HepG2 (cell line): Measurements from ENCODE around the gene PSMD8.

ENCODE experiments used
- CHD4 ChIP-seq: fragments of 200-600 bp; sonication (generic); IDR thresholded peaks from 2 replicates; pipeline ENCODE4 v1.7.0; 2017; ENCODE audit warnings: mild to moderate bottlenecking, low read length, borderline replicate concordance
- GATAD2A ChIP-seq: IDR thresholded peaks from 2 replicates; pipeline ENCODE4 v1.6.1; 2016
- HMG20A ChIP-seq: IDR thresholded peaks from 2 replicates; pipeline ENCODE4 v1.6.1; 2016; ENCODE audit warnings: borderline replicate concordance
- NFE2L2 ChIP-seq: fragments of 150-350 bp; IDR thresholded peaks from 2 replicates; pipeline ENCODE4 v1.6.1; 2014; ENCODE audit warnings: low read length
- ZKSCAN8 ChIP-seq: IDR thresholded peaks from 2 replicates; pipeline ENCODE4 v1.6.1; 2016; ENCODE audit warnings: borderline replicate concordance, missing genetic modification reagents, missing compliant biosample characterization
- TF ChIP-seq, protein P1 (sequence below): sonication (generic); formaldehyde crosslinking; IDR thresholded peaks from 2 replicates; pipeline ENCODE4 v1.5.1; 2020; ENCODE audit warnings: mild to moderate bottlenecking, missing genetic modification reagents, moderate library complexity
- TF ChIP-seq, protein P2 (sequence below): sonication (generic); formaldehyde crosslinking; conservative IDR thresholded peaks from 2 replicates; pipeline ENCODE4 v1.5.0; 2020; ENCODE audit warnings: missing genetic modification reagents

DNA sequence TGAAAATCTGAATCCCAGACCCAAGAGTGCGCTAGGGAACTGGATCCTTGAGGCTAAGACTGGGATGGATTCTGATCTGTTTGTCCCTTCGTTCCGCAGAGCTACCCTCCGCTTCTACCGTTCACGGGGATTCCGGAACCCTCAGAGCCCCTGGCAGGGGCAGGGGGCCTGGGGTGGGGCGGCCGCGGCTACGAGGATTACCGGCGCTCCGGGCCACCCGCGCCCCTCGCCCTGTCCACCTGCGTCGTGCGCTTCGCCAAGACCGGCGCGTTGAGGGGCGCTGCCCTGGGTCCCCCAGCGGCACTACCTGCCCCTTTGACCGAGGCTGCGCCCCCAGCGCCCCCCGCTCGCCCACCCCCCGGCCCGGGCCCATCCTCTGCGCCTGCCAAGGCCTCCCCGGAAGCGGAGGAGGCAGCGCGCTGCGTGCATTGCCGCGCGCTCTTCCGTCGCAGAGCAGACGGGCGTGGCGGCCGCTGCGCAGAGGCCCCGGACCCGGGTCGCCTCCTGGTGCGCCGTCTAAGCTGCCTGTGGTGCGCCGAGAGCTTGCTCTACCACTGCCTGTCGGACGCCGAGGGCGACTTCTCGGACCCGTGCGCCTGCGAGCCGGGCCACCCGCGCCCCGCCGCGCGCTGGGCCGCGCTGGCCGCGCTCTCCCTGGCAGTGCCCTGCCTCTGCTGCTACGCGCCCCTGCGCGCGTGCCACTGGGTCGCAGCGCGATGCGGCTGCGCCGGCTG is 21.2 kb downstream of the PSMD8 start:
- TF ChIP-seq, protein P1, sequence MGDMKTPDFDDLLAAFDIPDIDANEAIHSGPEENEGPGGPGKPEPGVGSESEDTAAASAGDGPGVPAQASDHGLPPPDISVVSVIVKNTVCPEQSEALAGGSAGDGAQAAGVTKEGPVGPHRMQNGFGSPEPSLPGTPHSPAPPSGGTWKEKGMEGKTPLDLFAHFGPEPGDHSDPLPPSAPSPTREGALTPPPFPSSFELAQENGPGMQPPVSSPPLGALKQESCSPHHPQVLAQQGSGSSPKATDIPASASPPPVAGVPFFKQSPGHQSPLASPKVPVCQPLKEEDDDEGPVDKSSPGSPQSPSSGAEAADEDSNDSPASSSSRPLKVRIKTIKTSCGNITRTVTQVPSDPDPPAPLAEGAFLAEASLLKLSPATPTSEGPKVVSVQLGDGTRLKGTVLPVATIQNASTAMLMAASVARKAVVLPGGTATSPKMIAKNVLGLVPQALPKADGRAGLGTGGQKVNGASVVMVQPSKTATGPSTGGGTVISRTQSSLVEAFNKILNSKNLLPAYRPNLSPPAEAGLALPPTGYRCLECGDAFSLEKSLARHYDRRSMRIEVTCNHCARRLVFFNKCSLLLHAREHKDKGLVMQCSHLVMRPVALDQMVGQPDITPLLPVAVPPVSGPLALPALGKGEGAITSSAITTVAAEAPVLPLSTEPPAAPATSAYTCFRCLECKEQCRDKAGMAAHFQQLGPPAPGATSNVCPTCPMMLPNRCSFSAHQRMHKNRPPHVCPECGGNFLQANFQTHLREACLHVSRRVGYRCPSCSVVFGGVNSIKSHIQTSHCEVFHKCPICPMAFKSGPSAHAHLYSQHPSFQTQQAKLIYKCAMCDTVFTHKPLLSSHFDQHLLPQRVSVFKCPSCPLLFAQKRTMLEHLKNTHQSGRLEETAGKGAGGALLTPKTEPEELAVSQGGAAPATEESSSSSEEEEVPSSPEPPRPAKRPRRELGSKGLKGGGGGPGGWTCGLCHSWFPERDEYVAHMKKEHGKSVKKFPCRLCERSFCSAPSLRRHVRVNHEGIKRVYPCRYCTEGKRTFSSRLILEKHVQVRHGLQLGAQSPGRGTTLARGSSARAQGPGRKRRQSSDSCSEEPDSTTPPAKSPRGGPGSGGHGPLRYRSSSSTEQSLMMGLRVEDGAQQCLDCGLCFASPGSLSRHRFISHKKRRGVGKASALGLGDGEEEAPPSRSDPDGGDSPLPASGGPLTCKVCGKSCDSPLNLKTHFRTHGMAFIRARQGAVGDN (CRISPR knock-in tag) = no peak
- no peak for TF ChIP-seq GATAD2A (CRISPR knock-in tag)
- no peak for TF ChIP-seq NFE2L2
- TF ChIP-seq CHD4 = no peak
- TF ChIP-seq, protein P2, sequence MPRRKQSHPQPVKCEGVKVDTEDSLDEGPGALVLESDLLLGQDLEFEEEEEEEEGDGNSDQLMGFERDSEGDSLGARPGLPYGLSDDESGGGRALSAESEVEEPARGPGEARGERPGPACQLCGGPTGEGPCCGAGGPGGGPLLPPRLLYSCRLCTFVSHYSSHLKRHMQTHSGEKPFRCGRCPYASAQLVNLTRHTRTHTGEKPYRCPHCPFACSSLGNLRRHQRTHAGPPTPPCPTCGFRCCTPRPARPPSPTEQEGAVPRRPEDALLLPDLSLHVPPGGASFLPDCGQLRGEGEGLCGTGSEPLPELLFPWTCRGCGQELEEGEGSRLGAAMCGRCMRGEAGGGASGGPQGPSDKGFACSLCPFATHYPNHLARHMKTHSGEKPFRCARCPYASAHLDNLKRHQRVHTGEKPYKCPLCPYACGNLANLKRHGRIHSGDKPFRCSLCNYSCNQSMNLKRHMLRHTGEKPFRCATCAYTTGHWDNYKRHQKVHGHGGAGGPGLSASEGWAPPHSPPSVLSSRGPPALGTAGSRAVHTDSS (CRISPR knock-in tag) = no peak
- no peak for TF ChIP-seq HMG20A (CRISPR knock-in tag)
- TF ChIP-seq ZKSCAN8 = no peak
